Measurements from ENCODE around the gene VSIR.

Gene VSIR

DNA sequence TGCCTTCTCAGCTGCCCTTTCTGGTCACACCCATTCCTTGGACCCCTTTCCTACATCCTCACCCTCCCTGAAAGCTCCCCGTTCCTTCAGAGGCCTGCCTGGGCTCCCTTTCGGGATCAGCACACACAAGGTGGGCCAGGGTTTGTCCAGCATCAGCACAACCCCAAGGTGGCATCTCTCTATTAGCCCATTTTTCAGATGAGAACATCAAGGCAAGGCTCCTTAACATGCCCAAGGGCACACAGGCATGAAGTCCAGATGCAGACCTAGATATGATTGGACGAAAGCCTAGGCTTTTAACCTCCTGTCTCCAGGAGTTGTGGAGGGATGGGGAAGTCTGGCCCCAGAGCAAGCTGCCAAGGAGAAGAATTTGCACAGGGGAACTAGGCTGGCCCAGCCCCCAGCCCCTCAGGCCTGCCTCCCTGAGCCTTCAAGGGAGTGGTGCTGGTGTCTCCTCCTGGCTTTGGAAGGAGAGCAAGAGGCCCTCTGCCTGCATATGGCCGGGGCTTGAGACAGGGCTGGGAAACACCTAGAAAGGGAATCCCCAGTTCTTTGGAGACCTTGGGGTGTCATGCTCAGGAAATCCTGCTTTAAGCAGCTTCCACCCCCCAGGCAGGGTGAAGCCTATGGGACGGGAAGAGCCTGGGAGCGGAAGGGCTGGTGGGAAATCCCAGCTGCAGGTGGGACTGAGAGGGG, 9.0 kb upstream of the VSIR start:
- no peak for DNase-seq (ENCODE audit: low read depth in 2 of 2)

DNA sequence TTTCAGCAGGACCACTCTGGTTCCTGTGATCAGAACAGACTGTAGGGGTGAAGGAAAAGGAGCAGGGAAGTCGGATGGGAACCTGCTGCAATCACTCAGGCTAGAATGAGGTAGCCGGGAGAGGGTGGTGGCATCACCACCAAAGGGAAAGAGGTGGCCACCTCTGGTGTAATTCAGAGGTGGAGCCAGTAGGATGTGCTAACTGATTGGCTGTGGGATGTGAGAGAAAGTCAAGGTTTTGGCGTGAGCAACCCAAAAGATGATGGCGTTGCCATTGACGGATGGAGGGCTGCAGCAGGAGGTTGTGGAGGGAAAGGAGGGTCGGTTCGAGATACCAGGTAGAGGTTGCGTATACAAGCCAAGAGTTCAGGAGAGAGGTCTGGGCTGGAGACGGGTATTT, 7.4 kb upstream of the VSIR start:
- DNase-seq (ENCODE audit: low read depth in 2 of 2) = no peak

DNA sequence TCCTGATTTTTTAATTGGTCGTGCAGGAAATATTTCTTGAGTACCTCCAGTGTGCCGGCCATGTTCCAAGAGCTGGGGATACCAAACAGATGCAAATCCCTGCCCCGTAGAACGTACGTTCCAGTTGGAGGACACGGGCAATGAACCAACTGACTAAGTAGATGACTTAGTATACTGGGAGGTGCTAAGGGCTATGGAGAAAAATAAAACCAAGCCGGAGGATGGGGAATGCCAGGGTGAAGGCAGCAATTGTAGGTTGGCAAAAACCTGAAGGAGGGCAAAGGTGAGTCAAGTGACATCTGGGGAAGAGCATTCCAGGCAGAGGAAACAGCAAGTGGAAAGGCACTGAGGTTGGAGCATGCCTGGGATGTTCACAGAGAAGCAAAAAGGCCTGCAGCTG, 6.8 kb upstream of the VSIR start:
- DNase-seq (ENCODE audit: low read depth in 2 of 2) = no peak

DNA sequence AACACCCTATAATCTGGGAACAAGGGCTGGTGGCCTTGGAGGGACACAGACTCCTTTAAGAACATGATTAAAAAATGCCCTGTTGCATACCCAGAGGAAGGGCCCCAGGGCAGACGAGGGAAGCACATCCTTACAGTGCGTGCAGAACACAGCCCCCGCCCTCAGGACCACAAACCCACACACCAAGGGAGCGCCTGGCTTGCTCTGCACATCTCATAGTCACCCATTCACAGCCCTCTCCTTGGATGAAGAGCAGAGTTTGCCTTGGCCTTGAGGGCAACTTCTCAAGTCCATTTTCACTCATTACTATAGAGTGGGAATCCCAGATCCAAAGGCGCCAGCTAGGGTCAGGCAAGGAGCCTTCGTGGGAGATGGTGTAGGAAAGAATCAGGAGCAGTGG, 6.3 kb upstream of the VSIR start:
- no peak for DNase-seq (ENCODE audit: low read depth in 2 of 2)

DNA sequence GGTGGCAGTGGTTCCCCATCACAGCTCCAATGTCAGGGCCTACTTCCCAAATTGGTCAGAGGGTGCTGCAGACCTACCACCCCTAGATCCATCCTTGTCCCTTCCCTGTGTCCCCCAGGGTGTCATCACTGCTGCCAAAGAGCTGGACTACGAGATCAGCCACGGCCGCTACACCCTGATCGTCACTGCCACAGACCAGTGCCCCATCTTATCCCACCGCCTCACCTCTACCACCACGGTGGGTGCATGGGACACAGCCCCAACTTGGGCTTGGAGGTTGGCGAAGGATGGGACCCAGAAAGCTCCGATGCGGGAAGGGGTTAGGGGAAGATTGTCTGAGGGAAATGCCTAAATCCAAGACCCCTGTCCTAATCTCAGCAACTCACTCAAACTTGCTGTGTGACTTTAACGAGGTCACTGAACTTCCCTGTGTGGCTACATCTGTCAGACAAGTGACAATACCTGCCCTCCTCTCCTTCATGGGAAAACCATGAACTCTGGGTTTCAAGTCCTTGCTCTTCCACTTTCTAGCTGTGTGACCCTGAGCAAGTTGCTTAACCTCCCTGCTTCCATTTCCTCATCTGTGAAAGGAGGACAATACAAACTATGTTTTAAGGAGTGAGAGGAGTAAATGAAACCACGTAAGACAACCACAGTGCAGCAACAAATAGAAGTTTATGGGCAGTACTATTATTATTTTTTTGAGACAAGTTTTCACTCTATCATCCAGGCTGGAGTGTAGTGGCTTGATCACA, 4.9 kb upstream of the VSIR start:
- DNase-seq (ENCODE audit: low read depth in 2 of 2) = no peak

DNA sequence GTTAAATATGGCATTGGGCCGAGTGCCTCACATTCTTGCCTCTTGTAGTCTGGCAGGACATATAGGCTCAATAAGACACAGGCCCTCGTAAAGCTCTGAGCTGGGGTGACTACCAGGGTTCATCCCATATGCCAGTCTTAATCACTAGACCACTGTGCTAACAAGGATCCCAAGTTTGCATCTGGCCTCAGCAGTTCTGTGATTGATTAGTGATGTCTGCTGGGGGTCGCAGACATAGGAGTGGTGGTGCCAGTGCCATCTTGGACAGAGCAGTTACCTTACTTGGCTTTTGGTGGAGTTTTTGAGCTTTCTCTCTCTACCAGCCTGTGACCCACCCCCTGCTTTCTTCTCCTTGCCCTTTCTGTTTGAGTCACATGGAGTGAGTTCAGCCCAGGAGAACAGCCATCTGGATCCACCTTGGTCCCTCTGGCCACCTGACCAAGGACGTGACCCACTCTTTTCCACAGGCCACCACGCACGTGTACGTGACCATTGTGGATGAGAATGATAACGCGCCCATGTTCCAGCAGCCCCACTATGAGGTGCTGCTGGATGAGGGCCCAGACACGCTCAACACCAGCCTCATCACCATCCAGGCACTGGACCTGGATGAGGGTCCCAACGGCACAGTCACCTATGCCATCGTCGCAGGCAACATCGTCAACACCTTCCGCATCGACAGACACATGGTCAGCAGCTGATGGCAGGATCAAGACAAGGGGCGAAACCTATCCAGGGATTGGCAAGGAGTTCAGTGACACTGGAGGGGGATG, 4.1 kb upstream of the VSIR start:
- DNase-seq (ENCODE audit: low read depth in 2 of 2) = no peak

DNA sequence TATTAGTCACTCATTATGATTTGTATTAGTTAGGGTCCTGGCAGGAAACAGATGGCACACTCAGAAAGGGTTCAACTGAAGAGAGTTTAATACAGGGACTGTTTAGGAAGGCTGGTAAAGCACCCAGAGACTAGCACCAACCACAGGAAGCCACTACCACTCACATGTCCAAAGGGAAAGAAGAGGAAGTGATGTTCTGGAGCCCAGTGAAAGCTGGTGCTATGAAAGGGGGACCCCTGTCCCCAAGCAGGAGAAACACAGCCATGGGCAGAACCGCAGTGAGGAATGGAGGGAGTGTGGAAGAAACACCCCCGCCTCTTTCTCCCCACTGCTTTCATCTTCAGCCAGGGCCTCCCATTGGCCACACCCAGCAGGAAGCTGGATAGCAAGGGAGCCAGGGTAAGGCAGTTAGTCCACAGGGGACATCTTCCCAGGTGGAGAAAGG, 3.2 kb upstream of the VSIR start:
- DNase-seq (ENCODE audit: low read depth in 2 of 2) = no peak

DNA sequence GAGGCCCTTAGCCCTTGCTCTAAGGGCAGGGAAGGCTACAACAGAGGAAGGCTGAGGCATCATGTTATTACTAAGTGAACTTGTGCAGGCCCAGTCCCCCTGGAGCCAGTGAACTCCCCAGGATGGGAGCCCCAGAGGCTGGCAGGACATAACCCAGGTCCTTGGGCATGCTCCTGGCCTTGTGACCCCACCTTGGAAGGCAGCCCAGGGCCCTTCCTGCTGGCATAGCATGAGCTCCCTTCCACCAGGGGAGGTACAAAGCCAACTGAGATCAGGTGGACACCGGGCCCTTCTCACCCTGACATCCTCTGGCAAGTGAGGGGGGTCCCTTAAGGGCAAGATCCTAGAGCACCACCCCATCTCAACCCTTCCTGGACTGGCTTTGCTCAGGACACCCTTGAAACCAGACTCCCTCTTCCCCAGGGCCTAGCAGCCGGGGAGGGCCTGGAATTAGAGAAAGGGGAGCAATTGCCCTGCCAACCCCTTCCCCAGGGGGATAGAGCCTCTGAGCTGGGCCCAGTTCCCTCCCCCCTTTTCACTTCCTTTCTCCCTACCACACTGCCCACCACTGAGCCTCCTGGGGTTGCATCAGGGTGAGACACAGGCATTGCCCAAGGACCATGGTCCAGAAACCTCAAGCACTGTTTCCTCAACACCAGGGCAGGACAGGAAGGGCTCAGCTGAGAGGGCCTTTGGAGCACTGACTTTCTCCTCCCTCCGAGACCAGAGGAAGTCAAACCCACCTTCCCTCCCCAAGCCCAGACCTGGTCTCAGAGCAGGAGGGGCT, 1.8 kb upstream of the VSIR start:
- DNase-seq (ENCODE audit: low read depth in 2 of 2) = no peak

DNA sequence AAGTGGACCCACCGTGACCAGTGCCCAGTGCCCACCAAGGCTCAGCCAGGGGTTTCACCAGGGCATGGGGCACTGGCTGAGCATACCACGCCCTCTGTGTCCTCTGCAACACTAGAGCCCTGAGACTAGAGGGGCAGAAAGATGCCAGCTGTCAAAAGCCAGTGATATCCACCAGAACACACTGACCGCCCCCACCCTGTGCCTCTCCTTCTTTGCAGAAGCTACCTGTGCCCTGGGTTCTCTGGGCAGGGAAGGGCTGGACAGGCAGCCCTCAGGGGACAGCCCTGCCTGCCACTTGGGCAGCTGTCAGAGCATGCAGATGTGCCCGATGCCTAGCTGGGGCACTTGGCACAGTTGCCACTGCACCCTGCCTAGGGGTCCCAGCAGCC, 494 bp downstream of the VSIR start:
- DNase-seq (ENCODE audit: low read depth in 2 of 2) = no peak

DNA sequence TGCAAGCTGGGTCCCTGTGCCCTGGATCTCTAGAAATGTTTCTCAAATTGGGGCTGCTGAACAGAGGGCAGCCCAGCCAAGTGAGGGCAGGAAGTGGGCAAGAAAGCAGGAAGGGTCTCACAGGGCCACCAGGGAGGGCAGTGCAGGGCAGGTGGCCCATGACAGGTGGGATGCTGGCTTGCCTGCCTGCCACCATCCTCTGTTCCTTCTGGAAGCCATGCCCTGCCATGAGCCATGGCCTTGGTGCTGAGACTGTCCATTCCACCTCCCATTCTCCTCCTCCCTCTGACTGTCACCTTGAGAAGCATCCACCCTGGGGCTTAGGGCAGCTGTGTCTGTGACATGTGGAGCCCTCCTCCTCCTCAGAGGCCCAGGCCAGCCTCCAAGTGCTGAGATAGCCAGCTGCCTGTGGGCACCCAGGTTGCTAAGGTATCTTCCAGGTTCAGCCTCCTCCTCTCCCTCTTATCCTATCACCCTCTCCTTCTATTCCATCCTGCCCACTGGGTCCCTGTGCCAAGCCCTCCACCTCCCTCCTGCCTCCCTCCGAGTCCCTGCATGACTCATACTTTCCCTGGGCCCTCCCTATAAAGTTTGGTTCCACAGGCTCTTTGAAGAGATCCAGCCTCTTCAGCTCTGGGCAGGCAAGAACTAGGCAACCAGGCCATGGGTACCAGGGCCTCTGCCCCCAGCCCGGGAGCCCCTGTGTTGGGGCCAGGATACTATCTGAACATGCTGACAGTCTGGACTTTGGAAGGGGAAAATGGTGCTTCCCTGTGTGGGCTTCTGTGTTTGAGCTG, 1.3 kb downstream of the VSIR start:
- DNase-seq (ENCODE audit: low read depth in 2 of 2) = no peak

DNA sequence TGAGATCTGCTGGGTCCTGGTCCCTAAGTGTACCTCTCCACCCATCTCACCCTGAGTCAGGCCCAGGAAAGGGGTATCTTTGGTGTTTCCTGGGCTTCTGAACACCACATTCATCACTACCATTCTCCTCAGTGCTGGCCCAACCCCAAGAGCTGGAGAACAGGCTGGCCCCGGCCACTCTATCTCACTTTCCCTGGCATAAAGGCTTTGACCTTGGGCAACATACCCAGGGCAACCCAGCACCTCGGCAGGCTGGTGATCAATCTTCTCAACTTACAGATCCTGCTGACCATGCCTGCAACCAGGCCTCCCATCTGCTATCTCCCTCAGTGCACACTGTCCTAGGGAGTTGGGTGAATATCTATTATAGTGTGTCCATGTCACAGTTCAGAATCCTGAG, 2.1 kb downstream of the VSIR start:
- no peak for DNase-seq (ENCODE audit: low read depth in 2 of 2)

DNA sequence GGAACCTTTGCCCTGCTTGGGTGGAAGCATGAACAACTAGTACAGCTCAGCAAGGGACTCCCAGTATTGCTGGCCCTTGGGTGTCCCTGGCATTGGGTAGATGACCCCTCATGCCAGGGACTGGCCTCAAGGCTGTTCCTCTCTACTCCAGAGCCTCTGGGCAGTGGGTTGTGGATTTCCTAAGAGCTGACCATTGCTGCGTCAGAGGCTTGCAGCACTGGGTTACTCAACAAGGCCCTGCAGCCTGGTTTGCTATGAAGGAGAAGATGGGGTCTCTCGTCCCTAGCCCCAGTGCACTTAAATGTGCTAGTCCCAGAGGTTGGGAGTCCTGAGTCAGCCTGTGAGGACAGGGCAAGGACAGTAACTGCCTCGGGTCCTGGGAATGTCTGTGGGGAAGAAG, 2.5 kb downstream of the VSIR start:
- no peak for DNase-seq (ENCODE audit: low read depth in 2 of 2)

DNA sequence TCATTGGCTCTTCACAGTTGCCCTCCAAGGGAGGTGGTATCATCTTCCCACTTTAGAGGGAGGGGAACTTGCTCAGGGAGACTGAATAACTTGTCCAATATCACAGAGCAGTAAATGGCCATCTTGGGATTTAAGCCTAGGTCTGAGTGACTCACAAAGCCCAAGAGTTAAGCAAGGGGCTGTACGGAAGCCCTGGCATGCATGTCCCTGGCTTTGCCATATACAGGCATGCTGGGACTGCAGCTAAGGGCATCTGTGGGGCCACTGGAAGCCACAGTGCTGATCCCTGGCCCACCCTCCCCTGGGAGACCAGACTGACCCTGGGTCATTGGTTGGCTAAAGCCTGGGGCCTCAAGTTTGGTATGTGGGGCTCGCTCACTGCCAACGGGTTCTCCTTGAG, 3.1 kb downstream of the VSIR start:
- DNase-seq (ENCODE audit: low read depth in 2 of 2) = no peak

DNA sequence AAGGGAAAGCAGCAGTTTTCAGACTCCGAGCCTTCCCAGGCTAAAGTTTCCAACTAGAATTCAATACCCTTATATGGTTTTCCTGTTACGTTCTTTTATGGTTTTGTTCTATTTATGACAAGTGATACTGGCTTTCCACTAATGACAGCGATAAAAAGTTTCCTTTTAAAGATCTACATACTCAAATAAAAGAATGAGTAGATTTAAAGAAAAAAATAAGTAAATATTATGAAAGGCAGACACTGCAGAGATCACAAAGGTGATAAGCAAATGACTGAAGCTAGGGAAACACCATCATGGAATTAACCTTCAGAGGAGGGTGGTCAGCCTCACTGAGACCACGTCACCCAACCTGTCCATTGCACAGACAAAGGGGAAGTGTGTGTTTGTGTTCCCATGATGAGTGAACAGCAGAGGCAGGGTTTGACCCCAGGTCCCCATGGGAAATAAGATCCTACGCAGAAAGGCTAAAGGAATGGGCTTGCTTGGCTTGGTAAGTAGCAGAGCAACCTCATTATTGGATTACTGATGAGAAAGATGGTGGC, 4.0 kb downstream of the VSIR start:
- no peak for DNase-seq (ENCODE audit: low read depth in 2 of 2)

DNA sequence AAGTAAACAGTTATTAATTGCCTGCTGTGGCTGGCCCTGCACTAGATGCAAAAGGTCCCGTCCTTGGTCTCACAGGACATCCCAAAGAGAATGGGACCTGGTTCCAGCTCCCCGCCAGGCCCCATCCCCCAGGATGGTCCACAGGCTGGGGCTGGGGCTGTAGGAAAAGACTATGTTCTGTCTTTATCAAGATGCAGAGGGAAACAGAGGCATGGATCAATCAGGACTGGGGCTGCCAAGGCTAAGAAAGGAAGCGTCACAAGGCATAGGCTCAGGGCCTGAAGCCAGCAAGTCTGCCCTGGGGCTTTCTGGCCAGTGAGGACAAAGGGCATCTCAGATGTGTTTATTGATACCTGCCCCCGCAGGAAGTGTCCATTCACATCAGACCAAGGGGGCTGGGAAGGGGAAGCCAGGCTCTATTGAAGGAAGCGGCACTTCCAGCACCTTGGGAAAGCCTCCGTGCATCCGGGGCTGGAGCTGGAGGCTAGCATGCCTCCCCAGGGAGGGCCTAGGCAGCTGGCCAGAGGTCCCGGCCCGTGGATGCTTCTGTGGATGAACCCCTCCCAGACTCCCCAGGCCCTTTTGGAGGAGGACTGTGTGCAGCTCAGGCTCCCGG, 5.8 kb downstream of the VSIR start:
- DNase-seq (ENCODE audit: low read depth in 2 of 2) = no peak

DNA sequence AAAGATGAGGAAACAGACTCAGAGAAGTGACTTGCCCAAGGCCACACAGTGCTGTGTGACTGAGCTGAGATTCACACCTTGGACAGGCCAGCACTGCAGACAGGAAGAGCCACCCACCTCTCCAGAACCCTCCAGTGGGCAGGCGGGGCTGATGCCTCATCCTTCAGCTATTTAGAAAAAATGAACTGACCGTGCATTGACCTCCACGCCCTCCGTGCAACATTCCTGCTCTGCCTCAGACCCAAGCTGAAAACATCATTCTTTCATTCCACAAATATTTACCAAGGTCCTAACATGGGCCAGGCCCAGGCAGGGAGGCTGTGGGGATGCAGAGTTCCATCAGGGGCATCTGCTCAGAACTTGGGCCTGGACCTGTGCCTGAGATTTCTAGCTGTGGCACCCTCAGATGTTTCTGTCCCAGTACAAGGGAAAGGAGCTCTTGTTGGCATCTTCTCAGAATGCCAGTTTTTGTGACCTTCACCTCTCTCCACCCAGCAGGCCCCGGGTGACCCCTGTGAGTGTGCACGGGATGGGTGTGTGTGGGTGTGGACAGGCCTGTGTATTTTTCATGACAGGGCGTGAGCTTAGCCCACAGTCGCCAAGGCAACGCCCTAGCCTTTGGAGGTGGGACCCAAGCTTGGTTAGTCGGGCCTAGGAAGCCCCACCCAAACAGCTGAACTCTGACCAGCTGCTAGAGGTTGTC, 6.5 kb downstream of the VSIR start:
- DNase-seq (ENCODE audit: low read depth in 2 of 2) = no peak

DNA sequence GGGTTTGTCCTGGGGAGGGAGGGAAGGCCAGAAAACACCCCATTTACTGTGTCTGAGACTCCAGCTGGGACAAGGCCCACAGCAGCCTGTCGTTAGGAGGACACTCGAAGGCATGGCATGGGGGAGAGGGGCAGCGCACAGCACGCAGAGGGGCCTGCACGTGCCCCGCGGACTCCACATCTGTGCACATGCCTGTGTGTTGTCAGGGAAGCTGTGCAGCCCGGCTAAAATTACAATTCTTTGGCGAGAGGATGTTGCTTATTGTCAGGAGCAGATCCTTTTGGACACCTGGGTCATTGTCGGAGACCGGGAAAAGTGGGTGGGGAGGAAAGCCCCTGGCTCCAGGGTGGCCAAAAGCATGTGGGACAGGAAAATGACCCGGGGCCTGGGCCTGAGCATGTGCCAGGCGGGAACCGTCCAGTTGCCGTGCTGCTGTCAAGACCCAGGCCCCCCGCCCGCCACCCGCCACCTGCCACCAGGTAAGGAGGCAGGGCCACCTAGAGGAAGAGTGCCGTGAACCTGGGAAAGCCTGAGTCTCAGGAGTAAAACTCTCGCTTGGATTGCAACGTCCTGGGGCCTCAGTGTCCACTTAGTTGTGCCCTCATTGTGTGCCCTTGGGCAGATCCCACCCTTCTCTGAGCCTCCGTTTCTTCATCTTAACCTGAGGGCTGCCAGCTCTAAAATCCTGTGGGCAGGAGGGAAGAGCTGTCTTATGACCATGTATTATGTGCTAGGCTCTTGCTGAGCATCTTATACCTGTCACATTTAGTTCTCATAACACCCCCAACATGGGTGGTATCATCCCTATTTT, 7.2 kb downstream of the VSIR start:
- DNase-seq (ENCODE audit: low read depth in 2 of 2) = no peak

DNA sequence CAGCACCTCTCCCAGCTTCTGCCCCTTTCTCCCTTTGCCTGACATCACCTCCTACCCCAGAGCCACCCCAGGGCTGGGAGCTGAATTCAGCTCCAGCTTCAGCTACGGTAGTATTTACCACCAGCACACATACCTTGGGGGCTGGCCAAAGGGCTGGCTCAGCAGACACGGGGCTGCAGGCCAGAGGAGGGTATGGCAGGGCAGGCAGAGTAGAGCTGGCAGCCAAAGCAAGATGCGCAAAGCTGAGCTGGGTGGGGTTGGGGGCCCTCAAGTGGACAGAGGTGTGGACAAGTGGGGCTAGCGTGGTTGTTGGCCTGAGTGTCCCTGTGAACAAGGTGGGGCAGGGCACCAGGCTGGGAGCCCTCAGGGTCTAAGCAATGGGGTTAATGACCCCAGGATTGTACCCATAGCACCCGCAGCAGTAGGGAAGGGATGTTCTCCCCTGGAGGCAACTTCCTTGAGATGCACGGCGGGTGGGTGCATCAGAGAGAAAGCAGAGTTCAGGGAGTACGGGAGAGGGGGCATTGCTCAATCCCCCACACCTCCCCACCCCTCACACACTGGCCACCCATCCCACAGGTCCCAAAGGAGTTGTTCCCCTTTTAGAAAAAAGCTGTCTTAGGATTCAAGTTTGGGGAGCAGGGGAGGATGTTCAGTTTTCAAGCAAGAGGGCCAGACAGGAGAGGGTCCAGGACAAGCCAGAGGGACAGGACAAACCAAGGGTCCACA, 8.0 kb downstream of the VSIR start:
- DNase-seq (ENCODE audit: low read depth in 2 of 2) = no peak

Measured in stimulated activated CD8-positive, alpha-beta memory T cell treated with anti-CD3 and anti-CD28 coated beads, Interleukin-7, amount 100 ng/mL, for 1 hour (primary cell).